ENCODE results near the gene APC2. TPM values are rescaled to one million over a fixed set of nuclear protein-coding genes. Genes with fewer than 3 reads are reported as not detected.

Gene APC2
- total RNA-seq, 1 experiment from 2014 or later, result 0.68 TPM

DNA sequence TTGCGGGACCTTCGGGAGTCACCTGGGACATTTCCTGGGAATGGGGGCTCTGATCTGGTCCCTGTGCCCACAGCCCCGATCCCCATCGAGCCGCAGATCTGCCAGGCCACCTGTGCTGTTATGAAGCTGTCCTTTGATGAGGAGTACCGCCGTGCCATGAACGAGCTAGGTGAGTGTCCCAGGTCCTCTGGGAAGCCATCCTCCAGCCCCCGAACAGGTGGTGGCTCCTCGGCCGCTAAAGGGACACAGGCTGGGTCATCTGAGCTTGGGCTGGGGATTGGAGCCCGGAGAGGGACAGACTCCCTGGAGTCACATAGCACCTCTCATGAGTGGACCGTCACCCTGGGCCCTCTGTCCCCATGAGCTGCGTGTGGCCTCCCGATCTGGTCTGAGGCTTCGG, 8.0 kb downstream of the APC2 start:
- TF ChIP-seq, protein P1, sequence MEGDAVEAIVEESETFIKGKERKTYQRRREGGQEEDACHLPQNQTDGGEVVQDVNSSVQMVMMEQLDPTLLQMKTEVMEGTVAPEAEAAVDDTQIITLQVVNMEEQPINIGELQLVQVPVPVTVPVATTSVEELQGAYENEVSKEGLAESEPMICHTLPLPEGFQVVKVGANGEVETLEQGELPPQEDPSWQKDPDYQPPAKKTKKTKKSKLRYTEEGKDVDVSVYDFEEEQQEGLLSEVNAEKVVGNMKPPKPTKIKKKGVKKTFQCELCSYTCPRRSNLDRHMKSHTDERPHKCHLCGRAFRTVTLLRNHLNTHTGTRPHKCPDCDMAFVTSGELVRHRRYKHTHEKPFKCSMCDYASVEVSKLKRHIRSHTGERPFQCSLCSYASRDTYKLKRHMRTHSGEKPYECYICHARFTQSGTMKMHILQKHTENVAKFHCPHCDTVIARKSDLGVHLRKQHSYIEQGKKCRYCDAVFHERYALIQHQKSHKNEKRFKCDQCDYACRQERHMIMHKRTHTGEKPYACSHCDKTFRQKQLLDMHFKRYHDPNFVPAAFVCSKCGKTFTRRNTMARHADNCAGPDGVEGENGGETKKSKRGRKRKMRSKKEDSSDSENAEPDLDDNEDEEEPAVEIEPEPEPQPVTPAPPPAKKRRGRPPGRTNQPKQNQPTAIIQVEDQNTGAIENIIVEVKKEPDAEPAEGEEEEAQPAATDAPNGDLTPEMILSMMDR (conservative IDR thresholded peaks at IDR 0.05), result no peak
- Mint-ChIP-seq H3K4me3 (no peak overlapping the region), H3K27me3 (ENCODE audit: low read depth) (peaks cover 67% of the 10 kb centered on the region), H3K9me3 (no peaks in the 10 kb centered on the region), H3K27ac (no peak overlapping the region), H3K4me1 (peaks cover 7 to 12% of the 10 kb centered on the region in 2 experiments), H3K36me3 (ENCODE audit: insufficient read depth in 1 of 3, low read depth in 3 of 3) (peaks cover 0 to 13% (median 5%) of the 10 kb centered on the region in 3 experiments; a peak in 2 of 7 replicates)
- H3K14ac ChIP-seq (ENCODE audit: insufficient read depth, low read length), result no peak overlapping the region
- H4K91ac ChIP-seq (ENCODE audit: insufficient read length, low read depth, low read length), result no peak overlapping the region
- H4K8ac ChIP-seq (replicated peaks; ENCODE audit: insufficient read length, low read depth, low read length), result no peak overlapping the region
- no peak overlapping the region for H3K4ac ChIP-seq (ENCODE audit: low read depth, low read length)
- no peak overlapping the region for H3T11ph ChIP-seq (ENCODE audit: low read length)
- no peak overlapping the region for H3K56ac ChIP-seq (ENCODE audit: insufficient read length, low read depth, low read length)
- no peaks in the 10 kb centered on the region for H3K9me3 ChIP-seq (ENCODE audit: control insufficient read depth, low read depth, low read length)
- no peak overlapping the region for H2AK5ac ChIP-seq (ENCODE audit: insufficient read length, low read length)
- no peaks in the 10 kb centered on the region for H3K79me1 ChIP-seq (ENCODE audit: insufficient read depth, low read depth, low read length, poor library complexity, severe bottlenecking)
- no peak overlapping the region for H2BK15ac ChIP-seq (ENCODE audit: low read depth, low read length)
- H3K9ac ChIP-seq (ENCODE audit: extremely low read depth, insufficient read length, low read length), result no peak overlapping the region
- no peak overlapping the region for H2BK120ac ChIP-seq (ENCODE audit: low read depth, low read length, poor library complexity, severe bottlenecking)
- no peak overlapping the region for H3K18ac ChIP-seq (ENCODE audit: insufficient read length, low read depth, low read length)
- no peak overlapping the region for H2BK5ac ChIP-seq (ENCODE audit: insufficient read length, low read length)
- H3K27me3 ChIP-seq (ENCODE audit: insufficient read depth, low read length), result no peaks in the 10 kb centered on the region; the same call in 1 of the 2 replicates
- no peak overlapping the region for H2AFZ ChIP-seq (ENCODE audit: low read length)
- H3K23me2 ChIP-seq (ENCODE audit: insufficient read length, low read depth, low read length, poor library complexity, severe bottlenecking), result peaks cover 5% of the 10 kb centered on the region
- no peak overlapping the region for H3K4me2 ChIP-seq (ENCODE audit: insufficient read depth, insufficient read length, low read length)
- H4K5ac ChIP-seq (ENCODE audit: insufficient read length, low read depth, low read length), result no peak overlapping the region
- no peak overlapping the region for H2BK20ac ChIP-seq (ENCODE audit: low read depth, low read length, poor library complexity, severe bottlenecking)
- H2BK12ac ChIP-seq (ENCODE audit: insufficient read length, low read depth, low read length), result no peak overlapping the region
- no peak overlapping the region for H3K23ac ChIP-seq (ENCODE audit: insufficient read length, low read depth, low read length)
- H3K4me1 ChIP-seq (ENCODE audit: insufficient read depth, low read length), result no peaks in the 10 kb centered on the region
- no peak overlapping the region for H3K27ac ChIP-seq (ENCODE audit: insufficient read length, low read depth, low read length)
- no peaks in the 10 kb centered on the region for H3K79me2 ChIP-seq (ENCODE audit: insufficient read depth, low read length)
- no peak for DNase-seq
- no CpG with 5 or more reads among the region's 16 CpGs for WGBS (ENCODE audit: extremely low coverage, insufficient read length, low lambda C conversion rate)
- H4K20me1 ChIP-seq (ENCODE audit: control insufficient read depth, insufficient read depth, insufficient read length), result no peaks in the 10 kb centered on the region
